ENCODE results near the gene EFEMP2. TPM values are rescaled to one million over a fixed set of nuclear protein-coding genes. Genes with fewer than 3 reads are reported as not detected.

Gene EFEMP2
- 11.2 and 44.4 TPM in 2 replicates for total RNA-seq

DNA sequence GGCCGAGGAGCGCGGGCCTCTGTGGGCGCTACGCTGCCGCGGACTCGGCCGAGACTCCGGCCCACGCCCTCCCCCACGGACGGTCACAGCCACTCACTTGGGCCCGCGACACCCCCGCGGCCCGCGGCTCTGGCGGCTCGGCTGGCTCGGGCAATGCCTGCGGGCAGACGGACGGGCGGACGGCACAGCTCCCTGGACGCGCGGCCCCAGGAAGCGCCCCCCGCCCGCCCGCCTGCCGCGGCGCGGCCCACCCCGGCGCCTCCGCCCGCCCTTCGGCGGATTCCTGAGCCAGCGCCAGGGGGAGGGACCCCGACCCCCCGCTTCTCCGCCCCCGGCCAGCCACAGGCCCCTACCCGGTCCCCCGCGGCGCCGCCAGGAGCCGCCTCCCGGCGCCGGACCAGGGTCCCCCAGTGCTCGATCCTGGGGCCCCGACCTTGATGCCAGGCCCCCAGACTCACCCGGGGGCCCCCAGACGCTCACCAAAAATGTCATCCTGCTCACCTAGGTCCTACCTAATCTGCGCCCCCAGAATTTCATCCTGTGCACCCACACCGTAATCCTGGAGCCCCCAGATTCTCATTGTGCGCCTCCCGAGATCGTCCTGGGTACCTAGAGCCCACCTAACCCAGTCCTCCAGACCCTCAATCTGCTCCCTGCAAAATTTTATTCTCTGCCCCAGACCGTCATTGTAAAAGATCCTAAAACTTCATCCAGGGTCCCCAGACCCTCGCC, at the start of gene EFEMP2:
Gene EFEMP2, minus strand, starts transcription at position 215 of the 732 bp plus-strand sequence. CDS start 446 bp downstream, outside the sequence.
- DNase-seq (ENCODE audit: low read depth in 2 of 2) = no peak

DNA sequence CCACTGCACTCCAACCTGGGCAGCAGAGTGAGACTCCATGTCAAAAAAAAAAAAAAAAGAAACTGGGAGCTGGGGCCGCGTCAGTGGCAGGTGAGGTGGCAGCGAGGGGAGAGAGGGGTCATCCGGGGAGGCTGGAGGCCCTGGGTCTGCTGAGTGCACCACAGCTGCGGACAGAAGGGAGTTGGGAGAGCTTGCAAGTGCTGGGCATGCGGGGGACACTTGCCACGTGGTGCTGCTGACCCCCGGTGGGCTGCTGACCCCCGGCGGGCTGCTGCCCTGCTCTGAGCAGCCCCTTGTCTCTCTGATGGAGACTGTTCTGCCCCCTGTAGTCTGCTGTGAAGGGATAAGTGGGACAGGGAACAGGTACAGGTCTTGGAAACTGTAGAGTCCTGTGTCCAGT, 49.3 kb upstream of the EFEMP2 start:
- DNase-seq (ENCODE audit: low read depth in 2 of 2) = no peak

DNA sequence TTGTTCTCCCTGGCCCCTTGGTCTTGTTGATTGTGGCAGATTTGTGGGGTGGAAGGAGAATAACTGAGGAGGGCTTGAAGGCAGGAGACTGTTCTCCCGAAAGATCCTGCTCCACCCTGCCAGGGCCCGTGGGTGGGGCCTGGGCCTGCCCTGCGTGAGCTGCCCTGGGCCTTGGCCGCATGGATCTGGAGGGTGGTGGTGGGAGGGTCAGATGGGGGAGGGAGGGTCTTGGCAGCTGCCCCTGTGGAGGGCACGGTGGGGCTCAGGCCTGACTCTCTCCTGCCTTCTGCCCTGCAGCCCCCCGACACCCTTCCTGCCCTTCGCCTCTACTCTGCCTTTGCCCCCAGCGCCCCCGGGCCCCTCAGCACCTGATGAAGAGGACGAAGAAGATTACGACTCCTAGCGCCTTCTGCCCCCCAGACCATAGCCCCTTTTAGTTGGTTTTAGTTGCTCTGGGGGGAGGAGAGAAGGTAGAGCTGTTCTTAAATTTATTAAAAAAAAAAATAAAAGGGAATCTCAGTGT, 48.5 kb upstream of the EFEMP2 start:
- DNase-seq (ENCODE audit: low read depth in 2 of 2) = no peak

DNA sequence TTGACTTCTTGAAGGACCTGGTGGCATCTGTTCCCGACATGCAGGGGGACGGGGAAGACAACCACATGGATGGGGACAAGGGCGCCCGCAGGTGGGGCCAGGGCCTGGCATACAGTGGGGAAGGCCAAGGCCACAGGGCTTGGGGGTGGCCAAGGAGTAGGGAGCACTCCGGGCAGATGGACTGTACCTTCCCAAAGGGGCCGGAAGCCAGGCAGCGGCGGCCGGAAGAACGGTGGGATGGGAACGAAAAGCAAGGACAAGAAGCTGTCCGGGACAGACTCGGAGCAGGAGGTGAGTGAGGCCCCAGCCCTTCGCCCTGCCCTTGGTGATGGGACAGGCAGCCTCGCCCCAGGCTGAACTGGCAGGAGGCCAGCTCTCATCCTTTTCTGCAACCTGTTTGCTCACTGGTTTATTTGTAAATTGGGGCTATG, 47.8 kb upstream of the EFEMP2 start:
- DNase-seq (ENCODE audit: low read depth in 2 of 2) = no peak

DNA sequence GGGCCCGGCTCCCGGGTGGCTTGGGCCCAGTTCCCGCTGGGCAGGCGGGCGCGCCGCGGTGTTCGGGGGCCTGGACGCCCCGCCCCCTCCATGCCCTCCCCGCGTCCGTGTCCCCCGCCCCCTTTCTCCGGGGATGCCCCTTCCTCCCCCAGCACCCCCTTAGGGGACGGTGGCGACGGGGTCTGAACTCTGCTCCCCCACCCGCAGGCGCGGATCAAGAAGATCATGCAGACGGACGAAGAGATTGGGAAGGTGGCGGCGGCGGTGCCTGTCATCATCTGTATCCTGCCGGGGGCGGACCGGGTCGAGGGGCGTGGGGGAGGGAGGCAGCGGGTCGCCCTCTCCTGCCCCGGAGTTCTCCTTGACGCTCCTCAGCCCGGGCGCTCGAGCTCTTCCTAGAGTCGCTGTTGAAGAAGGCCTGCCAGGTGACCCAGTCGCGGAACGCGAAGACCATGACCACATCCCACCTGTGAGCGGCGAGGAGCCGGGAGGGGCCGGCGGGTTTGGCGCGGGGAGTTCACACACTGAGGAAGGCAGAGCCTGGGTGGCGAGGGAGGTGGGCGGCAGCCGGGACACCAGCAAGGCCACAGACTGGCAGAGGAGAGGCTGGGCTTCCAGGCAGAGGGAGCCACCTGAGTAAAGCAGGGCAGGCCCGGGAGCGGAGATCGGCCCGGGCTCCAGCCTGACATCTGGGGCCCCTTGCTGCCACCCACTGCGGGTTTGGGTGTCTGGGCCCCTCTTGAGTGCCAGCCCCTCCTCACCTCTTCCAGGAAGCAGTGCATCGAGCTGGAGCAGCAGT, 47.2 kb upstream of the EFEMP2 start:
- no peak for DNase-seq (ENCODE audit: low read depth in 2 of 2)

DNA sequence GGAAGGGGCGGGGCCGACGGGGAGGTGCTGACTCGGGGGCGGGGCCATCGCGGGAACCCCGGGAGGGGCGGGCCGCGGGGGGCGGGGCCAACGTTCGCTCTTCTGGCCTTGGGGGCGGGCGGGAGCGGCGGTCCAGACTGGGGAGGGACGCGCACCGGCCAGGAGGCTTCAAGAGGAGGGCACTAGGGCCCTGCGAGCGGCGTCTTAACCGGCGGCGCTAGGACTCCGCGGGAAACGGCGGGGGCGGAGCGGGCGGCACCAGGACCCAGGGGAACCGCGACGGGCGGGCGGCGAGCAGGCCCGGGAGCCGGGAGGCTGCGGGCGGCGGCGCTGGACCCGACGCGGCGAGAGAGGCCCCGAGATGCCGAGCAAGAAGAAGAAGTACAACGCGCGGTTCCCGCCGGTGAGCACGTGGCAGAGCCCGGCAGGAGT, 46.6 kb upstream of the EFEMP2 start, which contains the start of gene DRAP1:
Gene DRAP1, plus strand, starts transcription at position 286 of the 432 bp plus-strand sequence. Its CDS starts 76 bp downstream, at position 362.
- DNase-seq (ENCODE audit: low read depth in 2 of 2) = peak; percentile 92 to 99

DNA sequence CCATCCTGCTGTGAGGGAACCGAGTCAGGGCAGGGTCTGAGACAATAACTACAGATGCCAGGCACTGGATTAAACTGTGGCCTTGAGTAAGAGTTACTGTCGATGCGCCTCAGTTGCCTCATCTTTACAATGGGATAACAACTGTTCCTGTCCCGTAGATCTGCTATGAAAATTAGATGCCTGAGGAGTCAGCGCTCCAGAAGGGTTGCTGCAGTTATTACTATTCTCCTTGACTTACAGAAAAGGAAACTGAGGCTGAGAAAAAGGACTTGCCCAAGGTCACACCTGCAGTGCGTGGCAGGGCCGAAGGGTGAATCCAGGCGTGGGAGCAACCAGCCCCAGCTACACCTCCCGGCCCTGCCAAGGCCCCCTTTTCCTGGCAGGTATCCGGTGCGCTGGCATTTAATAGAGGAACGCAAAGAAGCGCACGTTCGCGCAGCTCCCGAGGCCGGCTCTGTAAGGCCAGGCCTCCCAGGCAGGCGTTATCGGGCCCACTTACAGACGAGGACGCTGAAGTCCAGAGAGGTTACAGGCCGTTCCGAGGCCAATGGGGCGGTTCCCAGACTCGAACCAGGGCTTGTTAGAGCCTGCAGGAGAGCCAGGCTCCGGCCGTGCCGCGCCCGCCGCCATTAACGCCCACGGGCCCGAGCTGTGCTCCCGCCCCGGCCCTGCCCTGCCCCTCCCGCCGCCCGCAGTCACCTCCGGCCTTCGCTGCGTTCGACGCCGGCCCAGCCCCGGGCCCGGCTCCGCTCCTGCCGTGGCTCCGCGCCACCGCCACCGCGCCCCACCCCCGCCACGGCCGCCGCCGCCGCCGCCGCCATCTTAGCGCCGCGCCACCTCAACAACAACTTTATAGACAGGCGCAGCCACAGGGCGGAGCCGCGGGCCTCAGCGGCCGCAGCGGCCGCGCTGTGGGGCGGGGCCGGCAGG, 45.9 kb upstream of the EFEMP2 start, which contains the start of gene C11orf68:
Gene C11orf68, minus strand, starts transcription at position 852 of the 930 bp plus-strand sequence. Its CDS starts 31 bp downstream, at position 821.
- peak in 1 of 2 donors; percentile 53 for DNase-seq (ENCODE audit: low read depth in 2 of 2)

DNA sequence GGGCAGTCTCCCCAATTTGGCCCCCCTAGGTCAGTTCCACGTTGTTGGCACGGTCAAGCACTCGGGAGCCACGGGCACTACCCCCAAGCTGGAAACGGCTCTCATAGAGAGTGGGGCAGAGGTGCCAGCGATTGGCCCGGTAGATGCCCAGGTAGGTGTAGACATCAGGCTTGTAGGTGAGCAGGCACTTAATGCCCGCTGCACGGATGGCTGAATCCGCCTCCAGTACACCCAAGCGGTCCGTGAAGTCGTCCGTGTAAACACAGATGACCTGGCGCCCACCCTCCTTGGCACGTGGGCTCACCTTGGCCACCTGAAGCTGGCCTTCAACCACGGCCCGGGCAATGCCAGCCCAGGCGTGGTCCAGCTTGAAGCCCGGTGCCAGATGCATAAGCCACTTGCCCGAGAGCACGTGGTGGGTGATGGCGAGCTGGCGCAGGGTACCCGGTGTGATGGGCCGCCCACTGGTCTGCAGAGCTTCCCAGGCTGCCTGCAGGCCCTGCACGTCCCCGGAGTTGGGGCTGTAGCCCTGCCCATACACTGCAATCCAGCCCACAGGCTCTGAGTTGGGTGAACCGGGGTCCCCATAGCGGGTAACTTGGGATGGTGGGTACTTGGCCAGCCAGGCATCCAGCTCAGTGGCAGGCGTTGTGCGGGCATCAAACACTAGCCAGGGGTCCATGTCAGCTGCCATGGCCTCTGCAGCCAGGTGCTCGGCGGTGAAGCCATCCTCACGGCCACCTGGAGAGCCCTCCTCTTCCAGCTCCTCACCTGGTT, 45.0 kb upstream of the EFEMP2 start:
- DNase-seq (ENCODE audit: low read depth in 2 of 2) = no peak

DNA sequence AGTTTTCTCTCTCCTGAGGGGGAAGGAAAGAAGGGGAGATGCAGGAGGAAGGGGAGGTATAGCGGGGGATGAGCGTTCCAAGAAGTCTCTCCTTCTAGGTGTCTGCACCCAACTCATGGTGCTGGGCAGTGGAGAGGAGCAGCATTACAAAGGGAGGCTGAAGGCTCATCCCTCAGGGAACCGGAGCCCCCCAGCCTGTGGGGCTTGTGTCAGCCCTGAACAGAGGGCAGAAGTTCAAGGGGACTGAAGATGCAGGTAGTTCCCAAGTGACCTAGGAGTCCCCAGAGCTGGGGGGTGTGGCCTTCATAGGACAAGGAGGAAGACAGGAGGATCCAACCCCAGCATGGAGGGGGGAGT, 44.5 kb upstream of the EFEMP2 start:
- no peak for DNase-seq (ENCODE audit: low read depth in 2 of 2)

DNA sequence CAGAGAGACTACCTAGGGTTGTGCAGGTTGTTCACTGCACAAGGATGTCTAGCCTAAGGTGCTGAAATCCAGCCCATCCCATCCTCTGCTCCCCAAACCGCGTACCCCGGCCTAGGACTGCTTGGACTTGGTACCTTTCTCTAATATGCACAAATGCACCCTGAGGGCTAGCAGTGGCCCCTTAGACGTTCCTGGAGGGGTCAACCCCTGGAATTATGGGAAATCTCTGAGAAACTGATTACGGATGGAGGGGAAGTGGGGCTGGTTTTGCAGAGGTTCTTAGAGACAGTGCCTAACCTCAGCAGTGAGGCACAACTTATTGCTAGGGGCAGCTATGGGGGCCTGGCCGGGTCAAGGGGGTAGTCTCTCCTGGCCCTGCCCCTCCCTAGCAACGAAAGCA, 43.8 kb upstream of the EFEMP2 start:
- DNase-seq (ENCODE audit: low read depth in 2 of 2) = no peak

DNA sequence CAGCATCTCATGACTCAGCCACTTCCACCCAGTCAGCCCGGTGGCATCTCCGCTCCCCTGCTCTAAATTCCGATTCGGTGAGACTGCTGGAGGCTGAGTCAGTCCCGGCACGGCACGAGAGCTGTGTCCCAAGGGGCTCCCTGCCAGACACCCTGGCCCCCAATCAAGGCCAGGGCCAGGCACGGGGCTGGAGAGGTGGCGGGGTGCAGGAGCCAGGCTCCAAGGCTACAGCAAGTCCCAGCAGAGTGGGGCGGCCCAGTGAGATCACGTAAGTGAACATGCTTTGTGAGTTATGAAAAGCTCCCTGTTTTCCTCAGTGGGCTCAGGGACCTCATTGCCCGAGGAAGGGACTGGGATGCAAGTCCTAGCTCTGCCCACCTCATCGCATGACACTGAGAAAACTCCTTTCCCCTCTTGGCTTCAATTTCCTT, 43.2 kb upstream of the EFEMP2 start:
- peak; percentile 68 to 96 for DNase-seq (ENCODE audit: low read depth in 2 of 2)

DNA sequence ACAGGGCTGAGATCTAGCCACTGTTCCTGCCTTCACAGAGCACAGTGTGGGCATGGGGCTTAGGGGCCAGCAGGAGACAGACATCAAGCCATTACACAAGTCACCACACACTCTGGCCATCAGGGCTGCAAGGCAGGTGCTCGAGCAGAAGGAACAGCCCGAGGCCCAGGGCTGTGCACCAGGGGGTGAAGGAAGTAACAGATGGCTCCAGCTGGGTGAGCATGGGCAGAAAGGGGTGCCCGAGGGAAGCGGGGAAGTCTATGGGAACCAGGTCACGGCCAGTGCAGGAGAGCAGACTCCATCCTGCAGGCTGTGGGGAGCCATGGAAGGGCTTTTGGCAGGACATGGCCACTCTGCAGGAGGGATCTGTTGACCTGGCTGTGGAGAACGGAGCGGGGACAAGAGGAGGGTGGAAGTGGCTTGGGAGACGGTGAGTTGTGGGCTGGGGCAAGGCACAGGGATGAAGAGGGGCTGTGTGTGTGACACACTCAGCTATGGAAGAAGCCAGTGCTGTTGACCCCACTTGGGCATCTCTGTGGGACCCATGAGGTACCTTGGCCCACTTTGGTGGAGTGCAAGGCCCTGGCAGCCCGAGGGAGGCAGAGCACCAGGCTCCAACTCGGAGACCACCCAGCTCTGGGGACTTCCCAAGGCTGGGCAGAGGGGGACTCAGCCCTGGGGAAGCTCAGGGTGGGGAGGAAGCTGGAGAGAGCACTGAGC, 42.7 kb upstream of the EFEMP2 start:
- DNase-seq (ENCODE audit: low read depth in 2 of 2) = no peak

DNA sequence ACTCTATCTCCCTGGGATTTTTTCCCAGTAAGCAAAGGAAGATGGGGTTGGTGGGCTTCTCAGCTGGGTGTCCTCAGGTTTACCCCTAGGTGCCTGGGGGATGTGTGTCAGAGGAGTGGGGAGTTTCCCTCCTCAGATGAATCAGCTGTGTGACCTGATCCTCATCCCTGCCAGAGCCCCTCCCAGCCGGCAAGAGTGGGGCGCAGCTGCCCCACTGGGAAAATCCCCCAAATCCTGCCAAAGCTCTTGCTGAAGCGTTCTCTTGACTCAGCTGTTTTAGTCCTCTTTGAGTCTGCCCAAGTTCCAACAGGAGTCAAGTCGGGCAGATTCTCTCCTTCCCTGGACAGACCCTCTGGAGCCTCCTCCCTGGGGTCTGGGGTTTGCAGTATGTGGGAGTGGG, 40.2 kb upstream of the EFEMP2 start:
- peak in 1 of 2 donors; percentile 64 for DNase-seq (ENCODE audit: low read depth in 2 of 2)

DNA sequence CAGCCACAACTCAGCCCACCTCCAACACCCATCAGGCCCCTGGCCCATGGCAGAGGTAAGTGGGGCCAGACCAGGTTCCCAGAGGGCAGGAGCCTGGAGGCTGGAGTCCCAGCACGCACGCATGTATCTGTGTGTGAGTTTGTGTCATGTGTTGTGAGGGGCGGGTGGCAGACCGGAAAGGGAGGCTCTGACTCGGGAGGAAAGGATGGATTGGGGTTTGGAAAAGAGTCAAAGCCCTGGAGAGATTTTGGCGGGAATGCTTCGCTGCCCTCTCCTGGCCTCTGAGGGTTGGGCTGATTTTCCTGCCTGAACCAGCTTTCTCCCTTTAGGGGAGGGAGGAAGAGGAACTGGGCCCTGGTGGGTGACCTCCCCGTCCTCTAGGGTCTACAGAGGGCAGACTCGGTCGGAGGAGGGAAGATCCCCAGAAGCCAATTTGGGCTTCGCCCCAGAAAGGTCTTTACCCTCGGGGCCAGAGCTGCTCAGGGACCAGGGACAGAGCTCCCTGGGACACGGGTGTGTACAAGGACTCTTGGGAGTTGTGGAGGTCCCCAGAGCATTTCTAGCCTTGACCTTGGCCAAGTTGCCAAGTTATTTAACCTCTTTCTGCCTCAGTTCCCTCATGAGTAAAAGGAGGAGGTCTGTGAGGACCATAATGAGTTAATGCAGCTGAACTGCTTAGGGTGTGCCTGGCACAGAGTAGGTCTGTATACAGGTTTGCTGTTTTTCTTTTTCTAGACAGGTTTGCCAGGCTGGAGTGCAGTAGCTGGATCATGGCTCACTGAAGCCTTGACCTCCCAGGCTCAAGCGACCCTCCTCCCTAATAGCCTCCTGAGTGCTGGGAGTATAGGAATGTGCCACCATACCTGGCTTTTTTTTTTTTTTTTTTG, 39.3 kb upstream of the EFEMP2 start:
- peak in 1 of 2 donors; percentile 63 for DNase-seq (ENCODE audit: low read depth in 2 of 2)

DNA sequence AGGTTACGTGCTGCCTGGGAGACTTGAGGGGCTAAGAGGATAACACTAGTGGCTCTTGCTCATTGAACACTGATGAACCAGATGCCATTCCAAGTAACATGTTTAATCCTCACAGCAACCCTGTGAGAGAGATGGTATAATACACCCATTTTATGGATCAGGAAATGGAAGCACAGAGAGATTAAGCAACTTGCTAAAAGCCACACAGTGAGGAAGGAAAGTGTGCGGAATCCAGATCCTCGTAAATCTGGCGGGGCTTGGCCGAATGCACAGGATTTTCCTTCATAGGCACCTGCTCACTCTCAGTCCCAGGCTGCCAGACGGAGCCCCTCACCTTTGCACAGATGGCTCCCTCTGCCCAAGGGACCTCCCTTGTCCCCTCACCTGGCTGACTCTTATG, 35.3 kb upstream of the EFEMP2 start:
- no peak for DNase-seq (ENCODE audit: low read depth in 2 of 2)

DNA sequence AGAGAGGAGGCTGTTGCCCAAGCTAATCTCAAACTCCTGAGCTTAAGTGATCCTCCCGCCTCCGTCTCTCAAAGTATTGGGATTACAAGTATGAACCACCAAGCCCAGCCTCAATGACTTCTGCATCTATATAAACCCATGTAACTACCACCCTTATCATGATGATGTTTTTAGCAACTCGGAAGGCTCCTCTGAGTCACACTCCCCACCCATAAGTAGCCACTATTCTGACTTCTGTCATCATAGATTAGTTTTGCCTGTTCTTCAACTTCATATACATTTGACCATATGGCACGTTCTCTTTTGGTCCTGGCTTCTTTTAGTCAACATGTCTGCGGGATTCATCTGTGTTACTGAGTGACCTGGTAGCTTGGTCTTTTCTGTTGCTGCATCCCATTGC, 34.0 kb upstream of the EFEMP2 start:
- no peak for DNase-seq (ENCODE audit: low read depth in 2 of 2)

DNA sequence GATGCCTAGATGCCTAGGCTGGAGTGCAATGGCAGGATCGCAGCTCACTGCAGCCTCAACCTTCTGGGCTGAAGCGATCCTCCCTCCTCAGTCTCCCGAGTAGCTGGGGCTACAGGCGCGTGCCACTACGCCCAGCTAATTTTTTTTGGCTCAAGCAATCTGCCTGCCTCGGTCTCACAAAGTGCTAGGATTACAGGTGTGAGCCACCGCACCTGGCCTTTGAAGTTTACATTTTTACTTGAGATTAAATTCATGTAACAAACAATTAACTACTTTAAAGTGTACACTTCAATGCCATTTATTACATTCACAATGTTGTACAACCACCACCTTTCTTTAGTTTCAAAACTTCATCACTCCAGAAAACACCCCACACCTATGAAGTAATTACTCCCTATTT, 31.1 kb upstream of the EFEMP2 start:
- no peak for DNase-seq (ENCODE audit: low read depth in 2 of 2)

DNA sequence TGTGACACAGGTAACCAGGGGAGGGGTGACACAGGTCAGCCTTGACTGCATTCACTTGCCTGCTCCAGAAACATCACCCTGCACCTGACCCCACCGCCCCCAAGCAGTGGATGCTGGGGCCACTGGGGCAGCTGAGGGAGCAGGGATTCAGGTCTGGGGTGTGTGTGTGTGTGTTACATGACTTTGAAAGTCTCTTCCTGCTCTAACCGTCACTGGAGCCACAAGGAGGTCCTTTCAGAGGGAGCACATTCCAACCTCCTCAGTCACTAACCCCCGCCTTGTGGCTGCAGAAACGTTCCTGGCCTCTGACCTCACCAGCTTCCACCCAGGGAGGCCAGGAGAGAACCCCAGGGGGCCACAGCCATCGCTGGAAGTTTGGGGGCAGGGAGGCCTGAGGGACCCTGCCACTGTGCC, 30.5 kb upstream of the EFEMP2 start:
- DNase-seq (ENCODE audit: low read depth in 2 of 2) = no peak

DNA sequence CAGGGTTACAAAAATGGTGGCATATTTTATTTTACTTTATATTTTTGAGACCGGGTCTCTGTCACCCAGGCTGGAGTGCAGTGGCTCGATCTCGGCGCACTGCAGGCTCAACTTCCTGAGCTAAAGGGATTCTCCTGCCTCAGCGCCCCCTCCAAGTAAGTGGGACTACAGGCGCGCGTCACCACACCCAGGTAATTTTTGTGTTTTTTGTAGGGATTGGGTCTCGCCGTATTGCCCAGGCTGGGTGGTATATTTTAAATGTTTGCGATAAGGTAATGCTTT, 28.2 kb upstream of the EFEMP2 start:
- no peak for DNase-seq (ENCODE audit: low read depth in 2 of 2)

Data from dermis microvascular lymphatic vessel endothelial cell (primary cell).